B cell (primary cell): ENCODE data around the gene CMTM8. TPM values are rescaled to one million over a fixed set of nuclear protein-coding genes. Genes with fewer than 3 reads are reported as not detected.

Source experiments
- ATAC-seq: fragments of 200-7000 bp; cut with Tn5 transposase; one replicate; pipeline ENCODE4 v1.10.0; 2021; ENCODE audit warnings: low read depth, mild to moderate bottlenecking, moderate number of reproducible peaks, moderate library complexity
- CTCF ChIA-PET: fragments of 350-600 bp; sonication (Branson Sonifier 250); formaldehyde crosslinking; loops from one replicate; lab custom pipeline; 2021; ENCODE audit warnings: antibody characterized with exemption, inconsistent platforms; lab: Charles Lee
- POLR2A ChIA-PET: fragments of 350-600 bp; sonication (Branson Sonifier 250); formaldehyde crosslinking; loops from one replicate; lab custom pipeline; 2021; ENCODE audit warnings: antibody characterized with exemption; lab: Charles Lee
- DNase-seq: peaks from one replicate; pipeline ENCODE4 v3.0.0; 2013
- H2AFZ ChIP-seq: 2 replicates; pipeline ENCODE4 v1.6.1; 2012; ENCODE audit warnings: mild to moderate bottlenecking, low read depth, low read length; ENCODE audit not compliant: insufficient read depth, poor library complexity, severe bottlenecking
- H3K27ac ChIP-seq, 2 donors: 1 replicate in 1 of 2; 2 replicates in 1 of 2; pipeline ENCODE4 v1.5.1; 2012 to 2013; ENCODE audit warnings: low read length in 2 of 2, mild to moderate bottlenecking in 2 of 2, moderate library complexity in 1 of 2
- H3K27me3 ChIP-seq, 4 experiments: fragments of 200-600 bp in 1 of 4; sonication (generic) in 1 of 4; replicated peaks in 1 of 4; 1 replicate in 2 of 4; 2 replicates in 2 of 4; pipeline versions ENCODE4 v1.6.1 to v1.7.0; 2013 to 2016; ENCODE audit warnings: low read length in 3 of 4, mild to moderate bottlenecking in 2 of 4, mixed read lengths in 1 of 4, moderate library complexity in 1 of 4; ENCODE audit not compliant: insufficient read depth in 4 of 4, control insufficient read depth in 3 of 4; ENCODE audit errors: control extremely low read depth in 1 of 4
- H3K36me3 ChIP-seq, 2 experiments: replicated peaks in 1 of 2; 1 replicate in 1 of 2; 2 replicates in 1 of 2; pipeline versions ENCODE4 v1.6.1 to v1.7.1; 2013; ENCODE audit warnings: low read length in 1 of 2; ENCODE audit not compliant: insufficient read depth in 2 of 2, control insufficient read depth in 1 of 2; ENCODE audit errors: control extremely low read depth in 1 of 2, extremely low read depth in 1 of 2
- H3K4me1 ChIP-seq, 2 donors: fragments of 200-600 bp in 1 of 2; sonication (generic) in 1 of 2; 1 replicate in 1 of 2; 2 replicates in 1 of 2; pipeline versions ENCODE4 v1.5.1 to v1.6.1; 2013 to 2017; ENCODE audit warnings: low read length in 2 of 2; ENCODE audit not compliant: control insufficient read depth in 2 of 2, insufficient read depth in 2 of 2
- H3K4me2 ChIP-seq: replicated peaks from 2 replicates; pipeline ENCODE3; 2012; ENCODE audit warnings: mild to moderate bottlenecking, low read depth, low read length; ENCODE audit not compliant: poor library complexity, severe bottlenecking
- H3K4me3 ChIP-seq, 5 experiments: fragments of 200-600 bp in 1 of 5; sonication (generic) in 1 of 5; 1 replicate in 3 of 5; 2 replicates in 2 of 5; pipeline versions ENCODE4 v1.5.1 to v1.7.0; 2011 to 2016; ENCODE audit warnings: low read length in 4 of 5, mild to moderate bottlenecking in 4 of 5, low read depth in 2 of 5, control low read depth in 1 of 5, moderate library complexity in 1 of 5; ENCODE audit not compliant: insufficient read depth in 1 of 5; ENCODE audit errors: control extremely low read depth in 1 of 5, extremely low read depth in 1 of 5
- H3K79me2 ChIP-seq: fragments of 200-600 bp; sonication (generic); one replicate; pipeline ENCODE4 v1.6.0; 2016; ENCODE audit warnings: low read length; ENCODE audit not compliant: control insufficient read depth, insufficient read depth
- H3K9ac ChIP-seq: fragments of 200-600 bp; sonication (generic); 2 replicates; pipeline ENCODE4 v1.6.1; 2017; ENCODE audit warnings: mild to moderate bottlenecking, low read length, moderate library complexity
- H3K9me3 ChIP-seq, 3 donors: one replicate each; pipeline versions ENCODE4 v1.6.1 to v1.7.1; 2013; ENCODE audit warnings: low read length in 2 of 3; ENCODE audit not compliant: control insufficient read depth in 2 of 3, insufficient read depth in 1 of 3; ENCODE audit errors: control extremely low read depth in 1 of 3
- H4K20me1 ChIP-seq: 2 replicates; pipeline ENCODE4 v1.6.0; 2012; ENCODE audit warnings: mild to moderate bottlenecking, low read length; ENCODE audit not compliant: insufficient read depth, control insufficient read depth, poor library complexity, severe bottlenecking
- H3K27ac Mint-ChIP-seq: one replicate; pipeline ENCODE4 v1.8.0; 2021; ENCODE audit warnings: mixed read lengths
- H3K27me3 Mint-ChIP-seq: one replicate; pipeline ENCODE4 v1.8.0; 2021; ENCODE audit warnings: mixed read lengths
- H3K4me1 Mint-ChIP-seq: one replicate; pipeline ENCODE4 v1.8.0; 2021; ENCODE audit warnings: mixed read lengths
- H3K4me3 Mint-ChIP-seq: one replicate; pipeline ENCODE4 v1.8.0; 2021; ENCODE audit warnings: mixed read lengths
- H3K9me3 Mint-ChIP-seq: one replicate; pipeline ENCODE4 v1.8.0; 2022; ENCODE audit warnings: mixed read lengths; ENCODE audit not compliant: insufficient read depth
- CTCF ChIP-seq: fragments of 200-600 bp; IDR thresholded peaks from one replicate; pipeline ENCODE4 v1.8.0; 2022; ENCODE audit warnings: antibody characterized with exemption, mild to moderate bottlenecking
- EZH2 ChIP-seq: IDR thresholded peaks from 2 replicates; pipeline ENCODE4 v1.6.1; 2012; ENCODE audit warnings: borderline replicate concordance, low read depth, mild to moderate bottlenecking, moderate library complexity, low read length; ENCODE audit not compliant: insufficient read depth, poor library complexity, severe bottlenecking
- WGBS: methylation state at CpG from one replicate; pipeline ENCODE4 v1.1.5; 2013; ENCODE audit warnings: missing lambda C conversion rate; ENCODE audit not compliant: insufficient coverage; 5-methylcytosine and 5-hydroxymethylcytosine counted together
- intact Hi-C: fragments of 100-400 bp; cut with micrococcal nuclease; formaldehyde crosslinking; loops from one replicate; pipeline ENCODE4 v1.10.0; 2022
- polyA plus RNA-seq: library from polyadenylated mRNA; depleted of rRNA; stranded (reverse); fragments of >200 nt; gene quantifications from 2 replicates; pipeline ENCODE4 v1.2.3, GENCODE V29; 2012
- total RNA-seq, 2 donors: library from RNA; stranded (reverse); fragments of 120-200 nt in 1 of 2; gene quantifications; 1 replicate in 1 of 2; 2 replicates in 1 of 2; pipeline versions ENCODE4 v1.2.3 to v1.2.4, GENCODE V29; 2013 to 2022

CMTM8 gene
- total and polyA plus RNA-seq, 2 donors (not counting 1 experiment from before 2014, with no cell fraction given): 0.25 to 0.28 TPM

DNA sequence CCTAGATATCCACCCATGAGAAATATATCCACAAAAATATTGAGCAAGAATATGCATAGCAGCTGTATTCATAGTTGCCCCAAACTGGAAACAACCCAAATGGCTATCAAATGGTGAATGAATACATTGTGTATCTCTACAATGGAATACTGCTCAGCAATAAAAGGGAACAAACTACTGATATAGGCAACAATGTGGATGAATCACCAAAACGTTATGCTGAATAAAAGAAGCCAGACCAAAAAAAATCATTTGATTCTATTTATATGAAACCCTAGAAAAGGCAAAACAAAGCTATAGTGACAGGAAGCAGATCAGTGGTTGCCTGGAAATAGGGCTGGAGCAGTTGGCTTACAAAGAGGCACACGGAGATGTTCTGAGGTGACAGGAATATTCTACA is 137.6 kb downstream of the CMTM8 start:
- no peak overlapping the region for H2AFZ ChIP-seq
- no peaks in the 10 kb centered on the region for H3K9me3 ChIP-seq
- POLR2A ChIA-PET: interaction anchor here (0.7 to 1.4 kb wide), 2 partner anchors 92 to 112 kb away, joined by 3 to 5 read pairs; no protein-coding TSS in a partner anchor
- no peak overlapping the region for H3K4me3 ChIP-seq
- no peaks in the 10 kb centered on the region for H3K79me2 ChIP-seq
- WGBS: no CpG with 5 or more reads among the region's 2 CpGs
- H3K4me3 Mint-ChIP-seq: no peak overlapping the region
- no peak for DNase-seq
- TF ChIP-seq EZH2: no peak
- H3K27ac ChIP-seq: no peak overlapping the region
- intact Hi-C loops: loop anchor here (5.0 to 10.0 kb wide), 2 partner anchors 36 to 199 kb away; partner anchors contain the start of gene DYNC1LI1
- H3K27ac Mint-ChIP-seq: no peak overlapping the region
- ATAC-seq: no peak
- H4K20me1 ChIP-seq: no peaks in the 10 kb centered on the region
- no peak overlapping the region for H3K4me2 ChIP-seq
- H3K27me3 Mint-ChIP-seq: peaks cover 4% of the 10 kb centered on the region
- no peak overlapping the region for H3K9ac ChIP-seq
- H3K4me1 ChIP-seq: peaks cover 18 to 24% of the 10 kb centered on the region in 2 donors
- no peaks in the 10 kb centered on the region for H3K27me3 ChIP-seq
- H3K4me1 Mint-ChIP-seq: peaks cover 25% of the 10 kb centered on the region
- H3K36me3 ChIP-seq: no peaks in the 10 kb centered on the region
- CTCF ChIA-PET: interaction anchor here (0.5 to 7.2 kb wide), 30 partner anchors 11 to 340 kb away, joined by 3 to 238 read pairs (median 6); partner anchors contain the start of gene CMTM7
- no peaks in the 10 kb centered on the region for H3K9me3 Mint-ChIP-seq

- no peak overlapping the region for H3K4me2 ChIP-seq
- 100% methylated on average over 2 of the region's 10 CpGs for WGBS
- H3K27ac ChIP-seq: no peak overlapping the region
- H3K36me3 ChIP-seq: no peaks in the 10 kb centered on the region
- CTCF ChIA-PET: no interaction called here
- ATAC-seq (no peak), DNase-seq (no peak)
- peaks cover 4% of the 10 kb centered on the region for H3K79me2 ChIP-seq
- H3K4me3 ChIP-seq: no peak overlapping the region
- H3K27me3 ChIP-seq: no peaks in the 10 kb centered on the region
- no peak overlapping the region for H3K9ac ChIP-seq
- intact Hi-C loops: loop anchor here (5.0 to 10.0 kb wide), 2 partner anchors 32 to 195 kb away; partner anchors contain the start of gene DYNC1LI1
- Mint-ChIP-seq H3K9me3 (no peaks in the 10 kb centered on the region), H3K27me3 (peaks cover 9% of the 10 kb centered on the region), H3K4me3 (no peak overlapping the region), H3K27ac (no peak overlapping the region), H3K4me1 (peaks cover 19% of the 10 kb centered on the region)
- TF ChIP-seq EZH2 (no peak), CTCF (no peak)
- H2AFZ ChIP-seq: no peak overlapping the region
- H3K4me1 ChIP-seq: peaks cover 12 to 18% of the 10 kb centered on the region in 2 donors
- H4K20me1 ChIP-seq: no peaks in the 10 kb centered on the region
- no peaks in the 10 kb centered on the region for H3K9me3 ChIP-seq
- POLR2A ChIA-PET: no interaction called here
Observed at GRCh38 chr3:32379831-32380500, 141.5 kb downstream of the CMTM8 start.
